Spleen (tissue), 7 donors: ENCODE measurements around the gene CEND1.

ENCODE experiments used
- POLR2A ChIP-seq, 3 donors: fragments of 450-650 bp; IDR thresholded peaks; one replicate each; pipeline ENCODE4 v1.5.1; 2017; ENCODE audit warnings: antibody characterized with exemption in 3 of 3, mild to moderate bottlenecking in 1 of 3
- TF ChIP-seq, protein P1 (sequence below), 11 experiments: fragments of 200-600 bp in 7 of 11; fragments of 450-650 bp in 4 of 11; sonication (generic) in 4 of 11; IDR thresholded peaks in 8 of 11; conservative IDR thresholded peaks in 3 of 11; 1 replicate in 7 of 11; 2 replicates in 4 of 11; pipeline versions ENCODE4 v1.4.0 to v1.8.0; 2016 to 2021; ENCODE audit warnings: antibody characterized with exemption in 11 of 11, inconsistent platforms in 4 of 11, mild to moderate bottlenecking in 1 of 11
- donor health status: DM: no; HTN: no; CAD: no; lungs with moderate emphysema.
- donor health status: DM: no; HTN: no; CAD: no.
- donor health status: DM: no; HTN: no; CAD: no.

DNA sequence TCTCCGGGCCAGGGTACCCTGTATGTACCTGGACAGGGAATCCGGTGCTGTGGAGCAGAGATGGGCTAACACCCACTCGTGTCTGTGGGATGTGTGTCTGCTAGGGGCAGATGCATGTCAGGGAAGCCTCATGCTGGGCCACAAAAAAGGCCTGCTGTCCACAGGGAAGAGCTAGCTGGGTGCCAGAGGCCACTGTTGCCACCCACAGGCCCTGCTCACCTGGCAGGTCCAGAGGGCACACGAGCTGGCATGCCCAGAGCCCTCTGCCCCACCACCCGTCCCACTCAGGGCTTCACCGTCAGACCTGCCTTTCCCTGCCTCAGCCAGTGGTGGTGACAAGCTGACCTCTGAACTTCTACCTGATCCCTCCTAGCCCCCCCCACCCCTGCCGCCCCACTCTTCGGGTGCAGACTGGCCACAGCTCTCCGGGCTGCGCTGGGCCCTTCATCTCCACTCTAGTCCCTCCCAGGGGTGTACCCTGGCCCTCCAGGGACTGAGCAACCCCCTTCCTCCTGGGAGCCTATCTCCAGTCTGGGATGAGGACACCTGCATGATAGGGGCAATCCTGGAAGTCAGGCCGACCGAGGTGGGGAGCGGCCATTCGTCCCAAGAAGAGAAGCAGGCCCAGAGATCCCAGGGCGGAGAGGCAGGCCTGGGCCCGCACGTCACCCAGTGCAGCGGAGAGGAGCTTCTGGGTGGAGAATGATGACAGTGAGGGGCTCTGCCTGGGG, 6.8 kb upstream of the CEND1 start:
- TF ChIP-seq, protein P1, sequence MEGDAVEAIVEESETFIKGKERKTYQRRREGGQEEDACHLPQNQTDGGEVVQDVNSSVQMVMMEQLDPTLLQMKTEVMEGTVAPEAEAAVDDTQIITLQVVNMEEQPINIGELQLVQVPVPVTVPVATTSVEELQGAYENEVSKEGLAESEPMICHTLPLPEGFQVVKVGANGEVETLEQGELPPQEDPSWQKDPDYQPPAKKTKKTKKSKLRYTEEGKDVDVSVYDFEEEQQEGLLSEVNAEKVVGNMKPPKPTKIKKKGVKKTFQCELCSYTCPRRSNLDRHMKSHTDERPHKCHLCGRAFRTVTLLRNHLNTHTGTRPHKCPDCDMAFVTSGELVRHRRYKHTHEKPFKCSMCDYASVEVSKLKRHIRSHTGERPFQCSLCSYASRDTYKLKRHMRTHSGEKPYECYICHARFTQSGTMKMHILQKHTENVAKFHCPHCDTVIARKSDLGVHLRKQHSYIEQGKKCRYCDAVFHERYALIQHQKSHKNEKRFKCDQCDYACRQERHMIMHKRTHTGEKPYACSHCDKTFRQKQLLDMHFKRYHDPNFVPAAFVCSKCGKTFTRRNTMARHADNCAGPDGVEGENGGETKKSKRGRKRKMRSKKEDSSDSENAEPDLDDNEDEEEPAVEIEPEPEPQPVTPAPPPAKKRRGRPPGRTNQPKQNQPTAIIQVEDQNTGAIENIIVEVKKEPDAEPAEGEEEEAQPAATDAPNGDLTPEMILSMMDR (IDR thresholded peaks at IDR 0.05 in 8 of 11, conservative IDR thresholded peaks at IDR 0.05 in 3 of 11), result no peak
- no peak for TF ChIP-seq POLR2A (IDR thresholded peaks at IDR 0.05)
